ENCODE results near the gene ELMO1. TPM values are rescaled to one million over a fixed set of nuclear protein-coding genes. Genes with fewer than 3 reads are reported as not detected.

The ELMO1 gene
- total RNA-seq, 1 donor, result under 0.01 TPM

DNA sequence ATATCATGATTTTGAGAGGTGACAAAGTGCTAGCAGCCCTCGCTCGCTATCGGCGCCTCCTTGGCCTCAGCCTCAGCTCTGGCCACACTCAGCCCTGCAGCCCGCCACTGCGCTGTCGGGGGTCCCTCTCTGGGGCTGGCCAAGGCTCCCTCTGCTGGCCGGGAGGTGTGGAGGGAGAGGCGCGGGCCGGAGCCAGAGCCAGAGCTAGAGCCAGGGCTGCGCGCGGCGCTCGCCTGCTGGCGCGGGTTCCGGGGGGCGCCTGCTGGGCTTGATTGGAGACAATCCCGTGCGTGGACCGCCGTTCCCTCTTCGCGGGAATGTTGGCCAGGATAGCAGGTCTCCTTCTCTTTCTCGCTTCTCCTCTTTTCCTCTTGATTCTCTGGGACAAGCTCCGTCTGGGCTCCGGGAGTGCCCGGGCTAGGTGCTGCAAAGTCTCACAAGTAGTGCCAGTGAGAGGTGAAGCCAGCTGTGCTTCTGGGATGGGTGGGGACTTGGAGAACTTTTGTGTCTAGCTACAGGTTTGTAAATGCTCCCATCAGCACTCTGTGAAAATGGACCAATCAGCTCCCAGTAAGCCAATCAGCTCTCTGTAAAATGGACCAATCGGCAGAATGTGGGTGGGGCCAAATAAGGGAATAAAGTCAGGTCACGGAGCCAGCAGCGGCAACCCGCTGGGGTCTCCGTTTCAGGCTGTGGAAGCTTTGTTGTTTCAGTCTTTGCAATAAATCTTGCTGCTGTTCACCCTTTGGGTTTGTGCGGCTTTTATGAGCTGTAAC, 43.4 kb upstream of the ELMO1 start:
- no peak for TF ChIP-seq CTCF (IDR thresholded peaks at IDR 0.05; ENCODE audit: insufficient read depth, low read depth, low read length)
- DNase-seq (ENCODE audit: low read depth), result no peak
- no peak overlapping the region for H3K4me3 ChIP-seq (ENCODE audit: low read depth, low read length)

- no peak for TF ChIP-seq CTCF (IDR thresholded peaks at IDR 0.05; ENCODE audit: insufficient read depth, low read depth, low read length)
- H3K4me3 ChIP-seq (ENCODE audit: low read depth, low read length), result no peak overlapping the region
- no peak for DNase-seq (ENCODE audit: low read depth)
Observed at GRCh38 chr7:37489703-37490102, 41.0 kb upstream of the ELMO1 start.

DNA sequence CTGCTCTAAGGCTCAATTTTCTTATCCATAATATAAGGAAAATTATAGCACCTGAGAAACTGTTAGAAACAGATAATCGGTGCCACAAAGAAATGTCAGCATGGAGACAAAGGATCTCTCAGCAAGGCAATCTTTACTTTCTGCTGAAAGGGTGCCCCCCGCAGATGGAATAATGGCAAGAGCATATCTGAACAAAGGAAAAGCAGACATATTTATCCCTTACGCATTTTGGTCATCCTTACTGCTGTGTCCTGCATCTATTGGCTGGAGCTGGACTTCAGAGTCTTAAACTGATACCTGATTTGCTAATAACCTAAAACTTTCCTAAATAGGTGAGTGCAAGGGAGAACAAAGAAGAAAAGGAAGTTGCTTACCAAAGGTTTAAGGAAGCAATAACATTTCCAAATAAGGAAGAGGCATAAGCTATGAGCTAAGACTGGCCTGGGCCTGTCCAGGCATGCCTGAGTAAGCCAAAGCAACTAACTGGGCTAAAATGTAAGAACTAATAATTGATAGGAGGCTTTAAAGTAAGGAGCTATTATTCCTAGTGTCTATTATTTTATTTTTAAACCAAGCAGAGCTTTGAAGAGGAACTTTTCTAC, 39.6 kb upstream of the ELMO1 start:
- no peak overlapping the region for H3K4me3 ChIP-seq (ENCODE audit: low read depth, low read length)
- TF ChIP-seq CTCF (IDR thresholded peaks at IDR 0.05; ENCODE audit: insufficient read depth, low read depth, low read length), result no peak
- peak; percentile 1 for DNase-seq (ENCODE audit: low read depth)

DNA sequence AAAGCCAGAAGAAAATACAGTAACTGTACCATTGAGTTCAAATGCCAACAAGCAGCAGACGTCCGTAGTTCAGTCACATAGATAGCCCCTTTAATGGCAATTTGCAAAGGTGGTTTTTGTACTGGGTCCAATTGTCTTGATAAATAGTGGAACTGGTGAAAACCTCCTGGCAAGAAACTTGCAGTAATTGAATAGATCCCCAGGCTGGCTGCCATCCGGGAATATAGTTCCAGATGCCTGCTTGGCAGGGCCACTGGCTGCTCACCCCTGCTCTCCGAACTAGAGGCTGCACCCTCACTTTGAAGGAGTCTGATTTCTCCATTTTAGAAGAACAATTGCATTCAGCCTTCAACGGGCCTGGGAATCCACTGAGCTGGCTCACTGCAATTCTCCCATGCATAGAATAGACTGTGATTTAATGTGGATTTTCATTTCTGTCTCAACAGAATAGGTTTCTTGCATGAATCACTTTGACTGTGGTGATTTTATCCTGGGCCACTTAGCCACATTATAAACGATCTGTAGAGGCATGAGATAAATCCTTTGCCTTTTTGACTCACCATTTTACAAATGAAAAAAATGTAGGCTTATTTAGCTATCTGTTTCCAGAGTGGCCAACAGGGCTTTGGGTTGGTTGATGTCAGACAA, 35.9 kb upstream of the ELMO1 start:
- no peak for TF ChIP-seq CTCF (IDR thresholded peaks at IDR 0.05; ENCODE audit: insufficient read depth, low read depth, low read length)
- DNase-seq (ENCODE audit: low read depth), result no peak
- H3K4me3 ChIP-seq (ENCODE audit: low read depth, low read length), result no peak overlapping the region

- DNase-seq (ENCODE audit: low read depth), result no peak
- TF ChIP-seq CTCF (IDR thresholded peaks at IDR 0.05; ENCODE audit: insufficient read depth, low read depth, low read length), result no peak
- no peak overlapping the region for H3K4me3 ChIP-seq (ENCODE audit: low read depth, low read length)
Observed at GRCh38 chr7:37483627-37484026, 35.0 kb upstream of the ELMO1 start.

DNA sequence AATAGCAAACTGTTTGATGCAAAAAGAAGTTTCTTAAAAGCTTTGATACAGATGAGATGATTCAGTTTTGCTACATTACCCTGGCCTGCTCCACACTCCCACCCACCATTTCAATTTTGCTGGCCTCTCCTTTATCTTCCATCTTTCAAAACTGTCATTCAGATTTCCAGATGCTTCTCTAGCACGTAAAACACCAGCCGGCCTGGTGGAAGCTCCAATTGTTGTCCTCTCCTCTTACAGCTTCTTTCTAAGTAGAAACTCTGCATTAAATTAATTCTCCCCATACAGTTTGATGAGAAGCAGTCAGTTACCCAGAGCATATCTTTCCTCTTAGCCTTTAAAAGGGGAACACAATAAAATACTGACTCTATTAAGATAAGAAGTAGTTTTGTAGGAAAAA, 34.3 kb upstream of the ELMO1 start:
- no peak for TF ChIP-seq CTCF (IDR thresholded peaks at IDR 0.05; ENCODE audit: insufficient read depth, low read depth, low read length)
- DNase-seq (ENCODE audit: low read depth), result no peak

More for the DNA sequence above, 34.3 kb upstream of the ELMO1 start:
- no peak overlapping the region for H3K4me3 ChIP-seq (ENCODE audit: low read depth, low read length)

Data from fibroblast of villous mesenchyme (primary cell).